GM19035 (cell line): Measurements from ENCODE around the gene TMEM213.

Source experiments
- ATAC-seq: cut with Tn5 transposase; IDR thresholded peaks from one replicate; pipeline ENCODE4 v1.9.1; 2021; ENCODE audit not compliant: unreplicated experiment

The TMEM213 gene

GRCh38 chr7:138872576-138872975 lies 74.8 kb downstream of the TMEM213 start:
- ATAC-seq: no peak

DNA sequence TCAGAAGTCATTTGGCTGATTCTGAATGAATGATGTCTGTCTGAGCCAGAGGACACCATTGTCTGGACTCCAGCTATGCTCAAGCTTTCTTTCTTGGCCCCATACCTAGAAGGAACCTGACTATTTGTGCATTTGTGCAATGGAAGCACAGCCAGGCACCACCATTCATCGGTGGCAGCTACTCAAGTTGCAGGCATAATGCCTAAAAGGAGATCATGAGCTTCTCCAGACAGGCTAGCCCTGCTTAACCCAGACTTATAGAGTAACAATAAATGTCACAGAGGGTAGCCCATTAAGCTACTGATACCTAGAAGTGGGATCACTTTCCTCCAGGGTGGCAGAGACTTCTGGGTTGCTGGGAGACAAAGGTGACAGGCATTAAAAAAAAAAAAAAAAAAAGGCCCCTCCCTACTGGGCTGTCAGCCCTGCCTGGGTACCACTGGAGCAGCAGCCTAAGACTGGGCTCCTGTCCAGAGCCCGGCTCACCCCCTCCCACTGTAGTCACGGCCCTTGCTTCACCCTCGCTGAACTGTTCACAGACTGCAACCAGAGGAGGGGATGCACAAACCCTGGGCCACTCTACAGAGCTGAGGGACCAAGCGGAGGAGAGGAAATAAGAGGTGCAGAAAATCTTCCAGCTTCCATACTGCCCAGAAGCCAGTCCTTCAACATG lies 75.6 kb downstream of the TMEM213 start:
- ATAC-seq: no peak

DNA sequence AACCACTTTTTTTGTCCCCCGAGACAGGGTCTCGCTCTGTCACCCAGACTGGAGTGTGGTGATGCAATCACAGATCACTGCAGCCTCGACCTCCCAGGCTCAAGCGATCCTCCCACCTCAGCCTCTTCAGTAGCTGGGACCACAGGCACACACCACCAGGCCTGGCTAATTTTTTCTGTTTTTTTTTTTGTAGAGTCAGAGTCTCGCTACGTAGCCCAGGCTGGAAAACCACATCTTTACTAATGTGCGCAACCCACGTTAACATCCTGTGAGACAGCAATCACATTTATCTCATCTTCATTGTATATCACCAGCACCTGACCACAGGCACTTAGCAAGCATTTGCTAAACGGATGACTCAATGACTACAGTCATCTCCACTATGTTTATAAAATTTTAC lies 78.0 kb downstream of the TMEM213 start:
- no peak for ATAC-seq

DNA sequence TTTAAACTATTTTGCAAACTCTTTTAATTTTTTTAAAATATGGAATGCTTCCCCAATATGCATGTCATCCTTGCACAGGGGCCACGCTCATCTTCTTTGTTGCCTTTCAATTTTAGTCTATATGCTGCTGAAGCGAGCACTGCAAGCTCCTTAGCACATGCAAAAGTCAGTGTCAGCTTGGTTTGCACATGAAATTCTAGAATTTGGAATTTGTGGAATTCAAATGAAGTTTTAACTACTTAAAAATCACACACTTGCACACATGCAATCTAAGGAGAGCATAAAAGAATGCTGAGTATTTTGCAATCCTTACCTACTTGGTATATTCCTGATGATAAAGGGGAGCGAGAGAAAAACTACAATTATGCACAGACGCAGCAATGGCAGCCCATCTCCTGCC lies 78.5 kb downstream of the TMEM213 start:
- no peak for ATAC-seq

DNA sequence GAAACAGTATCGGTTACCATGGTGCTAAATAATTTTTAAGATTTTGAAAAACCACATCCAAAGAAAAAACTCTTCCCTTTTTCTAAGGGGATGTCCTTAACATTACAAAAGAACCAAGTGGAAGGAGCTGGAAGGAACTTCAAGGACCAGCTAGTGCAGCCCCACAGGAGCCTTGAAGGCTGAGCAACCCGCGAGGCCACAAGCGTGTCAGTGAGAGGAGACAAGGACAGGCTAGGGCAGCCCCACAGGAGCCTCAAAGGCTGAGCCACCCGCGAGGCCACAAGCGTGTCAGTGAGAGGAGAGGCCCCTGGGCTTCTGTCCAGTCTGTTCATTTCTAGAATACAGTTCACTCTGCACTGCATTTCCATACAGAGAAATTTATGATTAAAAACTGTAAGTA lies 80.3 kb downstream of the TMEM213 start:
- no peak for ATAC-seq

DNA sequence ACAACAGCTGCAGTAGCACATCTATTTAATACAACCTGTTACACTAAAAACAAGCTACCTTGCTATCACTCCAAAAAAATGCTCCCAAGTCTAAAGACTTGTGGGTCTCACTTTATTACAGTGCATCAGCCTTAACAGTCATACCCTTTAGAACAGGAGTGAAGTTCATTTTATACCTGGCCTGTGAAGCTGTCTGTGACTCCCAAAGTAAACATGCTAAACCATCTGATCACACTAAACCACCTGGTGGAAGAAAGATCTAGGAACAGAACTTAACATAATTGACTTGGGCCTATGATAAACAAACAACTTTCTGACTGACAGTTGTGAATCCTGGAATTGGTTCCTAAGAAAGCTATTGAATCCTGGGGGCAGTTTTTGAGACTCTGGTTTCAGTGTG lies 81.1 kb downstream of the TMEM213 start:
- no peak for ATAC-seq

GRCh38 chr7:138879356-138879755 lies 81.6 kb downstream of the TMEM213 start:
- ATAC-seq: no peak

DNA sequence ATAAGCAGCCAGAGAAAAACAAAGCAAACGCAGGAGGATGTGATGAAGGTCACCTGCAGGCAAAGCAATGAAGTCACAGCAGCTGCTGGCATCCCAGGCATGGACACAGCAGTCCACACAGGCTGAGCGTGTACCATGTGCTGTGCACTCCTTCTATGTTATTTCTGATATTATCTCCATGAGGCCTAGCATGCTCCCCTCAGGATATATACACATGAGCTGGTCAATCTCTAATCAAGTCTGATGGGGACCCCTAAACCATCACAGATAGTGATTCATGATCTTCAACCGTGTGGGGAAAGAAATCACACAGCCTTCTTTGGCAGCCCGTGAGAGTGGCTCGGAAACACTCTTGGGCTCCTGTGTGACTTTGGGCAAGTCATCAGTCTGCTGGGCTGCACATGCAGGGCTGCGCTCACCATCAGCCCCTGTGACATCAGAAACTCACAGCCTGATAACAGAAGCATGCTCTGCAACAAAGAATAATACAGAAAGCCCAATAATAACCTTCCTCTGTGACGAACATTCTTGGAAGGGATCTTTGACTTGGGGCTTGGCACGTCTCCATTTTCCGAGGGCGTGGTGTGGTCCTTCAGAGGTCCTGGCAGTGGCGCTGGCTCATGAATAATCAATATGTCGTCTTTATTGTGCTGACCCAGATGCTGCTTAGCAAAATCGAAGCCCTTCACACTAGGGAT lies 83.2 kb downstream of the TMEM213 start:
- no peak for ATAC-seq

- ATAC-seq: no peak
Measured at GRCh38 chr7:138881579-138882188, 83.9 kb downstream of the TMEM213 start.

DNA sequence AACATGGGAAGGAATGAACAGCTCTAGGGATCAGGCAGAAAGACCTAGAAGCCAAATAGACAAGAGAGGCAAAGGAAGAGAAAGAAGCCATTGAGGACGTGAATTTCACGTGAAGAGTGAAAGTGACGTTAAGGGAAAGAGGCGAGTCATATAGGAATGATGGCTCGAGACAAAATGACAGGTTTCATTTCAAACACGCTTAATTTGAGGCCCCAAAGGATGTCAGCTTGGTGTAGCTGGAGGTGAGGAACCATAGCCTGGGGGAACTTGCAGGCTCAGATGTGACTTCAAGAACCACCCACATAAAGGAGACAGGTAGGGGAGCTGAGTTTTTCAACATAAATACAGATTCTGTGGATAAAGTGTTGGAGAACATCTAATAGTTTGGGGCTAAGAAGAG lies 84.5 kb downstream of the TMEM213 start:
- ATAC-seq: no peak

GRCh38 chr7:138885383-138886147 lies 87.8 kb downstream of the TMEM213 start:
- no peak for ATAC-seq

DNA sequence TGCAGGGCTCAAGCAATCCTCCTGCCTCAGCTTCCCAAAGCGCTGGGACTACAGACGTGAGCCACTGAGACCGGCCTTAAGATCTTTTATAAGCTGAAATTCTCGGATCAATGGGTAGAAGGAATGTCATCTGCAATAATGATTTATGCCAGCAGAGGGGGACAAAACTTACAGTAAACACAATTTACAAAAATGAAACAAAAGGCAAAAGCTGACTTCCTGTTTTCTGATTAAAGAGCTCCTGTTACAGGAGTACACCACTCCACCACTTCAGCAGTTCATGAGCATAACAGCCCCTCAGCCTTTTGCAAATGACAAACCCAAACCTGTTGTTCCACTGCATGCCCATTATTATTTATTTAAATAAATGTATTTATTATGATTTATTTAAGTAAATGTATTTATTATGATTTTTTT lies 88.7 kb downstream of the TMEM213 start:
- ATAC-seq: peak; percentile 78

GRCh38 chr7:138887085-138887710 lies 89.4 kb downstream of the TMEM213 start:
- no peak for ATAC-seq
